ENCODE measurements around the gene POU2F1.
"Not testable (repeated sequence)": the region's sequence is repeated elsewhere in the genome, so short reads cannot be mapped to it uniquely, and the experiment has no call there.

Gene POU2F1

DNA sequence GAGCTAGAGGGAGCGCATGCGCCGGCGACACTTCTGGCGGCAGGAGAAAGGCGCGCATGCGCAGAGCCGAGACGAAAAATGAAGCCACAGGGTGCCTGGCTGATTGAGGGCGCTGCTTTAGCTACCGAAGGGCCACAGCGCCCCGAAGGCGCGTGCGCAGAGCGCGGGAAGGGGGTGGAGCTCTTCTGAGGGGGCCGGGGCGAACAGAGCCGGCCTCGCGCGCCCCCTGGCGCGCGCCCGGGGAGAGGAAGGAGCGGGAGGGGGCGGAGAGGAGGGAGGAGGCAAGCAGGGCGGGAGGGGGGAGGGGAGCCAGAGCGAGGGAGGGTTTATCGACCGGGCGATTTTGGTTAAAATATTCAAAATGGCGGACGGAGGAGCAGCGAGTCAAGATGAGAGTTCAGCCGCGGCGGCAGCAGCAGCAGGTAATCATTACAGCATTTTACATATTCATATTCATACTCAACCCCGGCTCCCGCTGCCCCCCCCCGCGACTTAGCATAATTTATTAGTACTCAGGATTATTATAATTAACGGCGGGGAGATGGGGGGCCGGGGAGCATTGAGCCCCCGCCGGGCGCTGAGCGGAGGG is at the start of gene POU2F1:
Gene POU2F1, plus strand, starts transcription at position 350 of the 589 bp plus-strand sequence. Its CDS starts 12 bp downstream, at position 362.
- peak; percentile 100 for DNase-seq

DNA sequence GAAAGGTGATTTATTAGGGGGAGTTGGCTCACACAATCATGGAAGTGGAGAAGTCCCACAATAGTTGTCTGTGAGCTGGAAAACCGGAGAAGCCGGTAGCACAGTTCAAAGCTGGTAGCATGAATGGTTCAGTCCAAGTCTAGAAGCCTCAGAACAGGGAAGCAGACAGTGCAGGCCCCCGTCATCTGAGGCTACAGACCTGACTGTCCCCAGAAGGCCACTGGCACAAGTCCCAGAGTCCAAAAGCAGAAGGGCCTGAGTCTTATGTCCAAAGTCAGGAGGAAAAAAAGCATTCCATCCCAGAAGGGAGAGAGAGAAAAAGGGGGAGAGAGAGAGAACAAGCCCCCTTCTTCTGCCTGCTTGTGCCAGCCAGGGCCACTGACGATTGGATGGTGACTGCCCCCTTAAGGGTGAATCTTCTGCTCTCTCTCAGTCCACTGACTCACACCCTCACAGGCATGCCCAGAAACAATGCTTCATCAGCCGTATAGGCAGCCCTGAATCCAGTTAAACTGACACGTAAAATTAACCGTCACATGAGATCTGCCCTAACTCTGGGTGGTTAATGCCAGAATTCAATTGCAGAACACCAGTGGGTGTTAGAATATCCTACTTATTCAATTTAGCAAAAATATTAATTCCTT is 49.3 kb upstream of the POU2F1 start:
- DNase-seq = no peak

DNA sequence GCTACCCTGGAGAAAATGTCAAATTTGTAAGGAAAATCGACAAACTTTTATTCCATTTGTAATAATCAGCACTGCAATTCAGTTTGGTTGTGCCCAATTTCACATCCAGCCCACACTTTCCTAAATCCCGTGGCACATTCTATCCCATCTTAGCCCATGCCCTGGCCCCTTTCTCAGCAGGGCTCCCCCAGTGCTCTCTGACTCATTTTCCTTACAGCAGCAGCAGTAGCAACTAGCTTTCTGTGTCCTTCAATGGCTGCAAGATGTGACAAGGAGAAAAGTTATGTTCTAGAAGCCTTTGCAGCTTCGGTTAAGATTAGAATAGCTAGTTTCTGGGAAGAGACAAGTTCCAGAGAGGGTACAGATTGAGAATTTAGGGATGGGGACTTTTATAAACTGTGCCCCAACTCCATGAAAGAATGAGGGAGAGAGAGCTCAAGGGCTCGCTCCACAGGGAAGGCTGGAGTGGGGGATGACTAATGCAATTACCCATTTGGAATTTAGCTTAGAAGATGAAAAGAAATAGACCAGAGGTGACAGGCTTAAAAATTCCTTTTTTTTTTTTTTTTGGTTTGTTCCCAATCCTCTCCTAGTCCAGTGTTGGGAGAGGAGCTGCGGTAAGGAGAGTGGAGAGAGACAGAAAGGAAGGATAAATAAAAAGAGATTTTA is 47.0 kb upstream of the POU2F1 start:
- no peak for DNase-seq

- DNase-seq = no peak
These were observed 44.8 kb upstream of the POU2F1 start for GRCh38 chr1:167175901-167176300.

DNA sequence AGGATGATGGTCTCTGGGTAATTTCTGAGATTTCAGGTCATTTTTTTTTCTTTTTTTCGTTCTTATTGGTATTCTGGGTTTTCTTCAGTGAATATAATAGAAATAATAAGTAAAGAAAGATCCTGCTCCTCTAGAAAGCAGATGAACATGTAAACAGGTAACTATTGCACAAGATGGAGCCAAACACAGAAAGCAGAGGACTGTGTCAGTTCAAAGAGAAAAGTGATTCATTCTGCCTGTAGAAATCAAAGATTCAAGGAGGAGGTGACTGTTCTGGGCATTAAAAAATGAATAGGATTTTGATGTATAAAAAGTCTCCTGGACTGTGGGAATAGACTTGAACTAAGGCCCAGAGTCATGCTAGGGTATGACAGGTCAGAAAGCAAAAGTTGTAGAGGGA is 41.9 kb upstream of the POU2F1 start:
- no peak for DNase-seq

- no peak for DNase-seq
These were observed 37.9 kb upstream of the POU2F1 start for GRCh38 chr1:167182571-167183320.

- DNase-seq = no peak
These were observed 36.6 kb upstream of the POU2F1 start for GRCh38 chr1:167184081-167184480.

DNA sequence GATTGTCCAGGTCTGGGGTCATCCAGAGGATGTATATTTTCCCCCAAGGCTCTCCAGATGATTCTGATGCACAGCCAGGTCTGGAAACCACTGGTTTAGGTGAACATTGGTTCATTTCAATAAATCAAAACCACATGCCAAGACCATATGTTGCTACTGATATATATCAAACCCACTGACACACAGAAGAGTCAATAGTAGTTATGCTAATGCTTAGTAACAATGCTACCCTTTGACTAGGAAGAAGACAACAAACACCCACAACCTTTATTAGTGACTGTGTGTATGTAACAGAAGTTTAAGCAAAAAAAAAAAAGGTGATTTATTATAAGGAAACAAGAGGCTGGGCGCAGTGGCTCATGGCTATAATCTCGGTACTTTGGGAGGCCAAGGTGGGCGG is 35.6 kb upstream of the POU2F1 start:
- no peak for DNase-seq

- no peak for DNase-seq
These were observed 34.6 kb upstream of the POU2F1 start for GRCh38 chr1:167185974-167186657.

- DNase-seq = no peak
These were observed 33.9 kb upstream of the POU2F1 start for GRCh38 chr1:167186771-167187170.

- DNase-seq = no peak
These were observed 29.9 kb upstream of the POU2F1 start for GRCh38 chr1:167190747-167191237.

DNA sequence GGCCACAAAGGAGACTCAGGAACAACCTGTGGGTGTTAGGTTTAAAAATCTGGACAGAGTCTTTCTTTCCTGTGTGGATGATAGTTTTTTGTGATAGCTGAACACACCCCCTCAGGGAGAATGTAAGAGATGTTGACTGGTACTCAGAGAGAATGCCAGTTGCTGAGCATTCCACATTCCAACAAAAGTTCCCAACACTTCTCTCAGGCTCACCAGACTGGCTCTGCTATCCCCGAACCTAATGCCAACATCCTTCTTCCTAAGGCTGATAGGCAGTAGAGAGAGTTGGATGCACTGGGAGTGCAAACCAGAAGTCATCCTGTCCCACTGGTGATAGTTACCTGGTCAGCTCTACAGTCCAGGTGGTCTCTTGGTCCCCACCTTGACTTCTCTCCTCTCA is 28.7 kb upstream of the POU2F1 start:
- no peak for DNase-seq

DNA sequence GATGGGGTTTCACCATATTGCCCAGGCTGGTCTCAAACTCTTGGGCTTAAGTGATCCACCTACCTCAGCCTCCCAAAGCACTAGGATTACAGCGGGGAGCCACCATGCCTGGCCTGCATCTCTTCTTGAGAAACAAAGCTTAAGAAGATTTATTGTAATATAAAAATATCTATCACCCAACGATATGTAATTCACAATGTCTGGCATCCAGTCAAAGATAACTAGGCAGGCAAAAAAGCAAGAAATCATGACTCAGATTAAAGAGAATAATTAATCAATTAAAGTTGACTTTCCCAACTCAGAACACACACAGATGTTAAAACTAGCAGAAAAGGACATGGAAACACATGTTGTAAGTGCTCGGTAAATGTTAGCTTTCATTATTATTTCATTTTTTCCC is 26.5 kb upstream of the POU2F1 start:
- DNase-seq = no peak

DNA sequence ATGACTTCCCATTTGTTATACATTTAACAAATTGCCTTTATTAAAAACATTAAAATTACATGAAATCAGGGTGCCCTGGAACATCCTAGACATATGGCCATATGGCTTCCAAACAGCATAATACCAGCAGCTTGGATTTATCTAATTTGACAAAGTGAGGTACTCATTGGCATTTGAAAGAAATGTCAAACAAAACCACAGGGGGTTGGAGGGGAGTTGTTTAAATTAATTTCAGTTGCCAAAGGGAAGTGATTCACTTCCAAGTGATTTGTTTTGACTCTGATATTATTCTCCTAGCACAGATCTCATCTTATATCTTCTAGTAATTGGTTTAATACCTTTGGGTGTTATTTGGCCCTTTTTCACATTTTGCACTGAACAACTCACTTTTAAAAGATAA is 24.5 kb upstream of the POU2F1 start:
- DNase-seq = no peak

- DNase-seq = no peak
These were observed 23.4 kb upstream of the POU2F1 start for GRCh38 chr1:167197236-167197635.

DNA sequence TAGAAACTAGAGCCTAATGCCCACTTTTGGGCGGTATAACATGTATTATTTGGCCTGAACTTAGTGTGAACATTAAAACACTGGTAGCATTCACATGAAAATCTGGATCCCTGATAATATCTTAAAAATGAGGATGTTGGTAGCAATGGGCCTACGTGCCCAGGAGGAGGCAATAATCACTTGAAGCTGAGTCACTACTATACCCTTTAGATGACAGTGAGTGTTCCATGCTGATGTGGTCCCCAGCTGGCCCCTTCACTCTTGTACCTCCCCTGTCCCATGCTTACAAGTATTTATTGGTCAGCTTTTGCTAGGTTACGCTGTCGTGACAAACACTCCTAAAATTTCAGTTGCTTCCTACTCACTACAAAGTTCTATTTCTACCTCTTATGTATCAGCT is 23.0 kb upstream of the POU2F1 start:
- no peak for DNase-seq

- no peak for DNase-seq
These were observed 22.1 kb upstream of the POU2F1 start for GRCh38 chr1:167198518-167199133.

- no peak for DNase-seq
These were observed 21.0 kb upstream of the POU2F1 start for GRCh38 chr1:167199656-167200055.

DNA sequence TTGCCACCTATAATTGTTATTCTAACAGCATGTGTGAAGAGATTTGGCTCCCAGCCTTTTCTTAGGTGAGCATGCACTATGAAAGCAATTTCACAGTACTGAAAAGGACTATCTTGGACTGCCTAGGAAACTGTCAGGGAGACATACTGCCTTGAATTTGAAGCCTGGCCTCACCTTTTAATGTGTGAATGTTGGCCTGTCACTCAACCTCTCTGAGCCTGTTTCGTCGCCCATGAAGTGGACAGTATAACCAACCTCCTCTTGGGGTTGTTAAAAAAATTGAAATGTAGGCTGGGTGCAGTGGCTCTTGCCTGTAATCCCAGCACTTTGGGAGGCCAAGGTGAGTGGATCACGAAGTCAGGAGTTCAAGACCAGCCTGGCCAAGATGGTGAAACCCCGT is 20.4 kb upstream of the POU2F1 start:
- DNase-seq = no peak

DNA sequence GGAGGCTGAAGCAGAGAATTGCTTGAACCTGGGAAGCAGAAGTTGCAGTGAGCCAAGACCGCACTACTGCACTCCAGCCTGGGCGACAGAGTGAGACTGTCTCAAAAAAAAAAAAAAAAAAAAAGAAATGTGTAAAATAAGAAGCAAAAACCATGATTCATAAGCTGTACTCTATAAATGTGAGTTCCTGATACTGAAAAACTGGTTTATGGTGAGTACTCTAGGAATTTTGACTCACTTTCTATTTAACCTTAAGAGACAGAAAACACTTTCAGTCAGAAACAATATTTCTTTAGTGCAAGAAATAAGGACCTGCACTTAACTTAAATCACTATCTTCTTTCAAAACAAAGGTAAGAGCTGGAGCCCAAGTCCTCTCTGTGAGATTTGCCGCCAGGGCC is 19.9 kb upstream of the POU2F1 start:
- no peak for DNase-seq

- DNase-seq = no peak
These were observed 18.6 kb upstream of the POU2F1 start for GRCh38 chr1:167202049-167202448.

DNA sequence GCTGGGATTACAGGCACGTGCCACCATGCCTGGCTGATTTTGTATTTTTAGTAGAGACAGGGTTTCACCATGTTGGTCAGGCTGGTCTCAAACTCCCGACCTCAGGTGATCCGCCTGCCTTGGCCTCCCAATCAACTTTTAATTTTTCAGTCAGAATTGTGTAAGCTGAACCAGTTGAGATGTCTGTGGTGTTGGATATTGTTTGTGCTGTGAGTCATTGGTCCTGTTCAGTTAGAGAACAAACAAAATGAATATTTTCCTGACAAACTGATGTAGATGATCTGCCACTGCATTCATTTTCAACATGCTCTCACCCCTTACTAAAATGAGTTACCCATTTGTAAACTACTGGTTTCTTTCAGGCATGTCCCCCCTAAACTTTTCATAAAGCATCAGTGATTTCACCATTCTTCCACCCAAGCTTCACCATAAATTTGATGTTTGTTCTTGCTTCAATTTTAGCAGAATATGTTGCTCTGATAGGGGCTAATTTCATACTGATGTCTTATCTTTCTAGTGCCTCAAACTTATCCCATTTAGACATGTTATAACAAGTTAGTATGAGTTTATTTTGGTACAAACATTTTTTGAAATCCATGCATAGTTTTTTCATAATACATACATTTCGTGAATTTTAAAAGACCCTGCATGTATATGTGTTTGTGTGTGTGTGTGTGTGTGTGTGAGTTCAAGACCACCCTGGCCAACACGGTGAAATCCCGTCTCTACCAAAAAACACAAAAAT is 15.2 kb upstream of the POU2F1 start:
- DNase-seq = not testable (repeated sequence)
